ENCODE results near the gene COL27A1. TPM values are rescaled to one million over a fixed set of nuclear protein-coding genes. Genes with fewer than 3 reads are reported as not detected.

Gene COL27A1
- total and polyA plus RNA-seq, 4 donors, result 10.9 to 25.6 (median 17.4) TPM

DNA sequence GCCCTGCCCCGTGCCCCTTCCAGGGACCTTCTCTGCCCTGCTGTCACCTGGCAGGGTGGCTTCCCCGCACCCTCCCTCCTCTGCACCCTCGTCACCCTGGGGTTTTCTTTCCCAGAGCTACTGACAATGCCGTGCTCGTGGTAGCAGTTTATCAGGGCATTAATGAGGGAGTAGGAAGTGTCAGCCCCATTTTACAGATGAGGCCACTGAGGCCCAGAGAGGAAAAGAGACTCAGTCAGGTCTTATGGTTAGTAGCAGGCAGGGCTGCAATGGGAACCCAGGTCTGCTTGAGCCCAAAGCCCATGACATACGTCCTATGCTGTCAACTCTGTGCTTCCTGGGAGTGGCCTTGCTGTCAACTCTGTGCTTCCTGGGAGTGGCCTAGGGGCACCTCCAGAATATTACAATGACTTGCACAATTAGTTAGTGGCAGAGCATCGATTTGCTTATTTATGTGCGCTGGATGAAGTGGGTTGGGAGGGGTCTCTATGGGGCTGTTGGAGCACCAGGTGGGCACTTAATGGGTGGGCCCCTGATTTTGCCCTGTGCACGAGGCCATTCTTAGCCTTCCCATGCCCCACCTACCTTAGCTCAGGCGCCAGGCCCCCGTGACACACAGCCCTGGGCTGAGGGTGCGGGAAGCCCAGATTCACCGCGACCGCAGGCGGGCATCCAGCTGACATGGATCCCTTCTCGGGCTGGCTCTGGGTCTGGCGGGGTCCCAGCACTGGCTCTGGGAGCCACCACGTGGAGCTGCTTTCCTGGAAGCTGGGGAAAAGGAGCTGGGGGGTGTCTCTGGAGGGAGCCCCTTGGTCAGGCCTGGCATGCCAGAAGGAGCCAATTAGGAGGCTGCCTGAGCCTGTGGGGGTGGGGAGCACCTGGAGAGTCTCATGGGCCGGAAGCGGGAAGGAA, 85.6 kb downstream of the COL27A1 start:
- Histone ChIP-seq H3K4me1 (ENCODE audit: control insufficient read depth in 5 of 5, insufficient read depth in 5 of 5, low read length in 5 of 5) (peaks cover 0 to 11% (median 0%) of the 10 kb centered on the region in 5 donors), H3K27ac (ENCODE audit: low read depth in 1 of 2, low read length in 1 of 2) (no peak overlapping the region), H3K4me3 (no peak overlapping the region), H3K9me3 (ENCODE audit: control insufficient read depth in 4 of 4, insufficient read depth in 3 of 4, low read length in 3 of 4) (no peaks in the 10 kb centered on the region), H3K9ac (ENCODE audit: insufficient read depth in 1 of 2, low read length in 2 of 2) (no peak overlapping the region), H3K27me3 (ENCODE audit: control insufficient read depth in 3 of 3, insufficient read depth in 3 of 3, low read length in 2 of 3) (no peaks in the 10 kb centered on the region), H3K36me3 (ENCODE audit: control insufficient read depth in 4 of 4, insufficient read depth in 4 of 4, low read length in 4 of 4) (peaks cover 0 to 19% (median 8%) of the 10 kb centered on the region in 4 donors)
- no peak for DNase-seq
- WGBS, 2 donors, result 83% methylated on average over 21 of the region's 21 CpGs
- TF ChIP-seq, protein P1, sequence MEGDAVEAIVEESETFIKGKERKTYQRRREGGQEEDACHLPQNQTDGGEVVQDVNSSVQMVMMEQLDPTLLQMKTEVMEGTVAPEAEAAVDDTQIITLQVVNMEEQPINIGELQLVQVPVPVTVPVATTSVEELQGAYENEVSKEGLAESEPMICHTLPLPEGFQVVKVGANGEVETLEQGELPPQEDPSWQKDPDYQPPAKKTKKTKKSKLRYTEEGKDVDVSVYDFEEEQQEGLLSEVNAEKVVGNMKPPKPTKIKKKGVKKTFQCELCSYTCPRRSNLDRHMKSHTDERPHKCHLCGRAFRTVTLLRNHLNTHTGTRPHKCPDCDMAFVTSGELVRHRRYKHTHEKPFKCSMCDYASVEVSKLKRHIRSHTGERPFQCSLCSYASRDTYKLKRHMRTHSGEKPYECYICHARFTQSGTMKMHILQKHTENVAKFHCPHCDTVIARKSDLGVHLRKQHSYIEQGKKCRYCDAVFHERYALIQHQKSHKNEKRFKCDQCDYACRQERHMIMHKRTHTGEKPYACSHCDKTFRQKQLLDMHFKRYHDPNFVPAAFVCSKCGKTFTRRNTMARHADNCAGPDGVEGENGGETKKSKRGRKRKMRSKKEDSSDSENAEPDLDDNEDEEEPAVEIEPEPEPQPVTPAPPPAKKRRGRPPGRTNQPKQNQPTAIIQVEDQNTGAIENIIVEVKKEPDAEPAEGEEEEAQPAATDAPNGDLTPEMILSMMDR (IDR thresholded peaks at IDR 0.05; ENCODE audit: control extremely low read depth, extremely low read depth), result no peak
- ATAC-seq (ENCODE audit: insufficient read depth, low FRiP score), result no peak

DNA sequence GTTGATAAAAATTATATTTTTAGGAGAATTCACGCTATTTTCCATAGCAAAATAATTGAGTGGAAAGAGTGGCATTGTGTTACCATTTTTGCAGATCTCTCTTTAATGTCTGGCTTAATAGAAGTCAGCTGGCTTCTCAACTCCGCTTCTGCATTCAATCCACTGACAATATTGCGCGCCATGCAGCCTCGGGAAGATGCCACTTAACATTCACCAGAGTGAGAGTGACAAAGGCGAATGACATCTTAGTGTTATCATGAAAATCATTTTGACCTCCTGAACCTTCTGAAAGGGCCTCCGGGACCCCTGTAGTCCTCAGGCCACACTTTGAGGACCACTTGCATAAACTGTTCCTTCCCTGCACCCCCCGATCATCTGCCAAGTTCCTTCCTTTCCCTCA, 87.5 kb downstream of the COL27A1 start:
- peaks cover 0 to 20% (median 8%) of the 10 kb centered on the region in 4 donors for H3K36me3 ChIP-seq (ENCODE audit: control insufficient read depth in 4 of 4, insufficient read depth in 4 of 4, low read length in 4 of 4)
- H3K27me3 ChIP-seq (ENCODE audit: control insufficient read depth in 3 of 3, insufficient read depth in 3 of 3, low read length in 2 of 3), result no peaks in the 10 kb centered on the region
- H3K9ac ChIP-seq (ENCODE audit: insufficient read depth in 1 of 2, low read length in 2 of 2), result no peak overlapping the region
- ATAC-seq (ENCODE audit: insufficient read depth, low FRiP score) (no peak), DNase-seq (no peak)
- TF ChIP-seq, protein P1 (IDR thresholded peaks at IDR 0.05; ENCODE audit: control extremely low read depth, extremely low read depth), result no peak
- no peak overlapping the region for H3K27ac ChIP-seq (ENCODE audit: low read depth in 1 of 2, low read length in 1 of 2)
- H3K4me1 ChIP-seq (ENCODE audit: control insufficient read depth in 5 of 5, insufficient read depth in 5 of 5, low read length in 5 of 5), result peaks cover 0 to 11% (median 0%) of the 10 kb centered on the region in 5 donors
- WGBS, 2 donors, result 80 to 82% methylated on average over 8 of the region's 8 CpGs
- H3K9me3 ChIP-seq (ENCODE audit: control insufficient read depth in 4 of 4, insufficient read depth in 3 of 4, low read length in 3 of 4), result no peaks in the 10 kb centered on the region
- no peak overlapping the region for H3K4me3 ChIP-seq

DNA sequence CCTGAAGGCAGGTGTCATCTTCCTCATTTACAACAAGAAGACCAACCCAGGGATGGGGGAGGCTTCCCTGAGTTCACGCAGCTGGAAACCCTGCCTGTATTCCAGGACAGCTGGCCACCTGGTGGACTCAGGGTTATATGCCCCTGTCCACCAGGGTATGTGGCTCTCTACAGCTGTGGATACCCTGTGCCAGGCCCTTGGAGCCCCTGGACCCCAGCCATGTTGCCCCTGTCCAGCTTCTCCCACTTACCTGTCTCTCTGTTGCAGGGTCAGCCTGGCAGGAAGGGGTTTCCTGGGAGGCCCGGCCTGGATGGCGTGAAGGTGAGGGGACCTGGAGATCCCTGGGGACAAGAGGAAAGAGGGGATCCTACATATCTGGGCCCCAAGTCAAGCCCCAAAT, 87.9 kb downstream of the COL27A1 start:
- TF ChIP-seq, protein P1 (IDR thresholded peaks at IDR 0.05; ENCODE audit: control extremely low read depth, extremely low read depth), result no peak
- WGBS, 2 donors, result 70 to 94% methylated on average over 3 of the region's 3 CpGs
- Histone ChIP-seq H3K36me3 (ENCODE audit: control insufficient read depth in 4 of 4, insufficient read depth in 4 of 4, low read length in 4 of 4) (peaks cover 0 to 20% (median 8%) of the 10 kb centered on the region in 4 donors), H3K4me3 (no peak overlapping the region), H3K27ac (ENCODE audit: low read depth in 1 of 2, low read length in 1 of 2) (no peak overlapping the region), H3K4me1 (ENCODE audit: control insufficient read depth in 5 of 5, insufficient read depth in 5 of 5, low read length in 5 of 5) (peaks cover 0 to 9% (median 0%) of the 10 kb centered on the region in 5 donors), H3K9ac (ENCODE audit: insufficient read depth in 1 of 2, low read length in 2 of 2) (no peak overlapping the region), H3K9me3 (ENCODE audit: control insufficient read depth in 4 of 4, insufficient read depth in 3 of 4, low read length in 3 of 4) (no peaks in the 10 kb centered on the region), H3K27me3 (ENCODE audit: control insufficient read depth in 3 of 3, insufficient read depth in 3 of 3, low read length in 2 of 3) (no peaks in the 10 kb centered on the region)
- DNase-seq (no peak), ATAC-seq (ENCODE audit: insufficient read depth, low FRiP score) (no peak)

Measured in lung (tissue), 12 donors.